Thyroid gland (tissue), 4 donors: ENCODE data around the gene FGF16. TPM values are rescaled to one million over a fixed set of nuclear protein-coding genes. Genes with fewer than 3 reads are reported as not detected.

Experiments used
- DNase-seq, 2 donors: peaks; one replicate each; pipeline ENCODE4 v3.0.0-alpha.2; 2019
- H3K27ac ChIP-seq, 3 donors: fragments of 200-600 bp; sonication (generic); 1 replicate in 2 of 3; 2 replicates in 1 of 3; pipeline ENCODE4 v1.5.1; 2016 to 2019; ENCODE audit warnings: mild to moderate bottlenecking in 1 of 3, moderate library complexity in 1 of 3
- H3K27me3 ChIP-seq: fragments of 200-600 bp; sonication (generic); one replicate; pipeline ENCODE4 v1.5.1; 2019
- H3K36me3 ChIP-seq, 2 donors: fragments of 200-600 bp; sonication (generic); one replicate each; pipeline ENCODE4 v1.5.1; 2016 to 2019
- H3K4me1 ChIP-seq, 2 donors: fragments of 200-600 bp; sonication (generic); one replicate each; pipeline ENCODE4 v1.5.1; 2017 to 2019
- H3K4me3 ChIP-seq, 3 donors: fragments of 200-600 bp; sonication (generic); replicated peaks in 1 of 3; 1 replicate in 2 of 3; 2 replicates in 1 of 3; pipeline ENCODE4 v1.5.1; 2016; ENCODE audit warnings: mild to moderate bottlenecking in 1 of 3
- H3K9me3 ChIP-seq: fragments of 200-600 bp; sonication (generic); one replicate; pipeline ENCODE4 v1.5.1; 2017
- CTCF ChIP-seq, 6 experiments: fragments of 200-600 bp in 3 of 6; fragments of 450-650 bp in 3 of 6; sonication (generic) in 3 of 6; IDR thresholded peaks; one replicate each; pipeline ENCODE4 v1.5.1; 2016 to 2019; ENCODE audit warnings: antibody characterized with exemption in 6 of 6, mild to moderate bottlenecking in 2 of 6, inconsistent platforms in 1 of 6, moderate library complexity in 1 of 6
- POLR2A ChIP-seq, 2 donors: fragments of 450-650 bp; IDR thresholded peaks; one replicate each; pipeline ENCODE4 v1.6.1; 2017; ENCODE audit warnings: antibody characterized with exemption in 2 of 2, mild to moderate bottlenecking in 2 of 2, moderate library complexity in 1 of 2
- WGBS, 2 donors: methylation state at CpG; one replicate each; pipeline ENCODE4 v1.1.5; 2017; 5-methylcytosine and 5-hydroxymethylcytosine counted together
- intact Hi-C: fragments of 100-400 bp; cut with DNase I; formaldehyde crosslinking; loops from one replicate; pipeline ENCODE4 v1.15.1; 2023
- total RNA-seq, 4 donors: library from RNA; depleted of rRNA; stranded (reverse); fragments of >200 nt; gene quantifications; one replicate each; pipeline ENCODE4 v1.2.3, GENCODE V29; 2016

FGF16 gene
- total RNA-seq, 4 donors from 2014 or later = 0.22 to 0.27 TPM; not detected in 2

DNA sequence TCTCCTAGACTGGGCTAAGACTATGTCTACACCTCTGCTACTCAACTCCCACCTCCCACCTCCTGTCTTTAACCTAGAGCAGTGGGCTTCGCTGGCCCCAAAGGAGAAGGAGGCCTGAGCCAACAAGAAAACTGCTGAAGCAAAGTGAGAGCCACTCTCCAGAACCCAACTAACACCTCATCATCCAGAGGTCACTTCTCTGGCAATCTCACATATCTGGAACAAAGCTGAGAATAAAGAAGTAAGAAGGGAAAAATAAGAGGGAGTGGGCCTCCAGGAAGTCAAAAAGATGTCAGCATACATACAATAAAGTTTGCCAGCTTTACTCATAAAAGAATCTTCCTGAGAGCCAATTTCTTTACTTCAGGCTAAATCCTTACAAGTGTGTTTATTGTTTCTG lies 18.6 kb upstream of the FGF16 start:
- Histone ChIP-seq H3K27me3 (no peaks in the 10 kb centered on the region), H3K4me1 (no peaks in the 10 kb centered on the region), H3K4me3 (no peak overlapping the region), H3K9me3 (no peaks in the 10 kb centered on the region), H3K36me3 (no peaks in the 10 kb centered on the region), H3K27ac (no peak overlapping the region)
- DNase-seq = no peak
- 29 to 64% methylated on average over 1 of the region's 1 CpG for WGBS, 2 donors
- intact Hi-C loops = no loop called here
- TF ChIP-seq CTCF (IDR thresholded peaks at IDR 0.05) (no peak), POLR2A (IDR thresholded peaks at IDR 0.05) (no peak)

- 58 to 75% methylated on average over 3 to 5 of the region's 5 CpGs for WGBS, 2 donors
- H3K27me3 ChIP-seq = no peaks in the 10 kb centered on the region
- intact Hi-C loops = no loop called here
- no peak overlapping the region for H3K27ac ChIP-seq
- H3K4me3 ChIP-seq = no peak overlapping the region
- no peak for DNase-seq
- no peaks in the 10 kb centered on the region for H3K4me1 ChIP-seq
- no peaks in the 10 kb centered on the region for H3K36me3 ChIP-seq
- TF ChIP-seq POLR2A (IDR thresholded peaks at IDR 0.05) (no peak), CTCF (IDR thresholded peaks at IDR 0.05) (no peak)
- no peaks in the 10 kb centered on the region for H3K9me3 ChIP-seq
Measured at GRCh38 chrX:77431227-77431626, 16.0 kb upstream of the FGF16 start.

DNA sequence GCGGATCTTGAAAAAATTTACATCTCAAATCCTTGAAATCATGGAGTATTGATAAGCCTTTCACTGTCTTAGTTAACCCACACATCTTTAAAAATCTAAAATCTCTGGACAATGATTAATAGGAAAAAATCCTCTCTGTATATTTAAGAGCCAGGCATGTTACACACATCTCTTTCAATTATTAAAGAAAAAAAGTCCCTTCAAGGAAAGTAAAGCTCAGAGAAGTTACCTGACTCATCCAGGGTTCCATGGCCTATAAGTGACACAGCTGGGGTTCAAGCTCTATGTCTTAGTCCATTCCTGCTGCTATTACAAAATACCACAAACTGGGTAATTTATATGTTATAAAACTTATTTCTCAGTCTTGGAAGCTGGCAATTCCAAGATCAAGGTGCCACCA lies 14.2 kb upstream of the FGF16 start:
- Histone ChIP-seq H3K4me1 (no peaks in the 10 kb centered on the region), H3K36me3 (no peaks in the 10 kb centered on the region), H3K4me3 (no peak overlapping the region), H3K27me3 (no peaks in the 10 kb centered on the region), H3K27ac (no peak overlapping the region), H3K9me3 (no peaks in the 10 kb centered on the region)
- DNase-seq = no peak
- intact Hi-C loops = no loop called here
- 100% methylated on average over 1 of the region's 1 CpG for WGBS, 2 donors
- TF ChIP-seq POLR2A (IDR thresholded peaks at IDR 0.05) = no peak
- no peak for TF ChIP-seq CTCF (IDR thresholded peaks at IDR 0.05)

- H3K27me3 ChIP-seq = no peaks in the 10 kb centered on the region
- H3K36me3 ChIP-seq = no peaks in the 10 kb centered on the region
- intact Hi-C loops = no loop called here
- no peak overlapping the region for H3K4me3 ChIP-seq
- TF ChIP-seq POLR2A (IDR thresholded peaks at IDR 0.05) (no peak), CTCF (IDR thresholded peaks at IDR 0.05) (no peak)
- H3K27ac ChIP-seq = no peak overlapping the region
- H3K9me3 ChIP-seq = no peaks in the 10 kb centered on the region
- no peaks in the 10 kb centered on the region for H3K4me1 ChIP-seq
- DNase-seq = no peak
- WGBS, 2 donors = 94% methylated on average over 3 of the region's 3 CpGs
Measured at GRCh38 chrX:77434962-77435361, 12.2 kb upstream of the FGF16 start.

- intact Hi-C loops = no loop called here
- H3K9me3 ChIP-seq = no peaks in the 10 kb centered on the region
- no peak for DNase-seq
- H3K27ac ChIP-seq = no peak overlapping the region
- TF ChIP-seq CTCF (IDR thresholded peaks at IDR 0.05) = no peak
- no peak for TF ChIP-seq POLR2A (IDR thresholded peaks at IDR 0.05)
- H3K36me3 ChIP-seq = no peaks in the 10 kb centered on the region
- H3K4me3 ChIP-seq = no peak overlapping the region
- H3K27me3 ChIP-seq = no peaks in the 10 kb centered on the region
- no peaks in the 10 kb centered on the region for H3K4me1 ChIP-seq
Measured at GRCh38 chrX:77436271-77436670, 10.9 kb upstream of the FGF16 start.
